Endothelial cell of umbilical vein (primary cell): Measurements from ENCODE around the gene BCAS3. TPM values are rescaled to one million over a fixed set of nuclear protein-coding genes. Genes with fewer than 3 reads are reported as not detected.

Source experiments
- BruUV-seq: library from RNA; stranded (reverse); fragments of 400-500 nt; replicated peaks from 2 replicates; lab custom pipeline; 2021; lab: Mats Ljungman, UMichigan
- CTCF ChIA-PET: fragments of 300-600, 350-600 bp; sonication (Branson Sonifier 250); formaldehyde crosslinking; loops from one replicate; lab custom pipeline; 2021; ENCODE audit warnings: antibody characterized with exemption, inconsistent platforms; lab: Charles Lee
- POLR2A ChIA-PET: fragments of 300-600, 350-600 bp; sonication (Branson Sonifier 250); formaldehyde crosslinking; loops from one replicate; lab custom pipeline; 2021; ENCODE audit warnings: antibody characterized with exemption, inconsistent platforms; lab: Charles Lee
- DNase-seq: peaks from one replicate; pipeline ENCODE4 v3.0.0-alpha.2; 2011; ENCODE audit warnings: low read depth, low spot score
- FAIRE-seq: peaks from 2 replicates; lab custom pipeline; 2011; peaks lifted over from hg19 to GRCh38; lab: Jason Lieb, UNC
- H2AFZ ChIP-seq: 2 replicates; pipeline ENCODE4 v1.6.0; 2012; ENCODE audit warnings: low read depth, low read length, control low read depth, inconsistent platforms
- H3K27ac ChIP-seq: 2 replicates; pipeline ENCODE4 v1.5.1; 2011; ENCODE audit warnings: low read depth, mild to moderate bottlenecking, control low read depth, low read length, moderate library complexity; ENCODE audit not compliant: insufficient read depth
- H3K27me3 ChIP-seq, 2 experiments: 2 replicates each; pipeline versions ENCODE4 v1.6.0 to v1.6.1; 2011; ENCODE audit warnings: low read length in 2 of 2, mixed read lengths in 1 of 2; ENCODE audit not compliant: control insufficient read depth in 2 of 2, insufficient read depth in 2 of 2
- H3K36me3 ChIP-seq, 2 experiments: 2 replicates in 1 of 2; 3 replicates in 1 of 2; pipeline ENCODE4 v1.5.1; 2011; ENCODE audit warnings: low read length in 2 of 2, mild to moderate bottlenecking in 1 of 2, moderate library complexity in 1 of 2; ENCODE audit not compliant: control insufficient read depth in 2 of 2, insufficient read depth in 2 of 2; ENCODE audit errors: extremely low read depth in 1 of 2
- H3K4me1 ChIP-seq: 3 replicates; pipeline ENCODE4 v1.5.1; 2011; ENCODE audit warnings: mild to moderate bottlenecking, low read length; ENCODE audit not compliant: control insufficient read depth, insufficient read depth; ENCODE audit errors: extremely low read depth
- H3K4me2 ChIP-seq: 2 replicates; pipeline ENCODE4 v1.6.1; 2011; ENCODE audit warnings: low read length, control low read depth, mixed read lengths; ENCODE audit not compliant: insufficient read depth
- H3K4me3 ChIP-seq, 3 experiments: fragments of 200-600 bp in 1 of 3; sonication (generic), shearing (Covaris generic) in 1 of 3; replicated peaks in 1 of 3; 2 replicates each; pipeline ENCODE4 v1.5.1; 2011 to 2016; ENCODE audit warnings: control low read depth in 3 of 3, low read length in 3 of 3, mild to moderate bottlenecking in 2 of 3, inconsistent platforms in 1 of 3, low read depth in 1 of 3, moderate library complexity in 1 of 3; ENCODE audit not compliant: insufficient read depth in 1 of 3
- H3K79me2 ChIP-seq: 2 replicates; pipeline ENCODE4 v1.6.0; 2012; ENCODE audit warnings: low read length, inconsistent platforms; ENCODE audit not compliant: control insufficient read depth, insufficient read depth
- H3K9ac ChIP-seq: replicated peaks from 2 replicates; pipeline ENCODE3; 2011; ENCODE audit warnings: low read length, control low read depth; ENCODE audit not compliant: insufficient read depth; ENCODE audit errors: extremely low read depth
- H3K9me1 ChIP-seq: replicated peaks from 3 replicates; pipeline ENCODE4 v1.6.0; 2011; ENCODE audit warnings: mild to moderate bottlenecking, low read length; ENCODE audit not compliant: control insufficient read depth, insufficient read depth; ENCODE audit errors: extremely low read depth
- H3K9me3 ChIP-seq: replicated peaks from 2 replicates; pipeline ENCODE4 v1.5.1; 2012; ENCODE audit warnings: low read length, inconsistent platforms; ENCODE audit not compliant: control insufficient read depth, insufficient read depth
- H4K20me1 ChIP-seq: replicated peaks from 2 replicates; pipeline ENCODE3; 2011; ENCODE audit warnings: mild to moderate bottlenecking, low read length; ENCODE audit not compliant: control insufficient read depth, insufficient read depth; ENCODE audit errors: extremely low read depth
- CTCF ChIP-seq, 2 donors: IDR thresholded peaks; 1 replicate in 1 of 2; 2 replicates in 1 of 2; pipeline ENCODE4 v1.5.1; 2011; ENCODE audit warnings: low read length in 2 of 2, mild to moderate bottlenecking in 2 of 2, moderate library complexity in 2 of 2, control low read depth in 1 of 2, inconsistent platforms in 1 of 2, low read depth in 1 of 2; ENCODE audit not compliant: insufficient read depth in 1 of 2; ENCODE audit errors: extremely low read depth in 1 of 2
- EZH2 ChIP-seq: IDR thresholded peaks from 2 replicates; pipeline ENCODE4 v1.6.1; 2012; ENCODE audit warnings: borderline replicate concordance, low read depth, mild to moderate bottlenecking, moderate library complexity, low read length, inconsistent platforms; ENCODE audit not compliant: severe bottlenecking
- FOS ChIP-seq: IDR thresholded peaks from 2 replicates; pipeline ENCODE4 v1.6.1; 2011; ENCODE audit warnings: mild to moderate bottlenecking, low read length, moderate library complexity, borderline replicate concordance; ENCODE audit not compliant: insufficient read depth
- GATA2 ChIP-seq: IDR thresholded peaks from 2 replicates; pipeline ENCODE4 v1.7.0; 2011; ENCODE audit warnings: low read depth, mild to moderate bottlenecking, moderate library complexity, mixed read lengths, low read length; ENCODE audit not compliant: insufficient read length, insufficient read depth
- JUN ChIP-seq: IDR thresholded peaks from 2 replicates; pipeline ENCODE4 v1.6.1; 2011; ENCODE audit warnings: borderline replicate concordance, low read depth; ENCODE audit not compliant: insufficient read length, insufficient read depth
- MAX ChIP-seq: IDR thresholded peaks from 2 replicates; pipeline ENCODE4 v1.6.1; 2011; ENCODE audit not compliant: insufficient read depth, insufficient read length
- MYC ChIP-seq: IDR thresholded peaks from one replicate; pipeline ENCODE4 v1.6.1; 2011; ENCODE audit warnings: mild to moderate bottlenecking, low read depth, low read length
- POLR2A ChIP-seq: IDR thresholded peaks from 2 replicates; pipeline ENCODE4 v1.6.1; 2012; ENCODE audit warnings: low read depth, mild to moderate bottlenecking, control low read depth, low read length
- POLR2AphosphoS5 ChIP-seq: IDR thresholded peaks from 2 replicates; pipeline ENCODE4 v1.6.1; 2012; ENCODE audit warnings: low read depth, mild to moderate bottlenecking, control low read depth, low read length, moderate library complexity; ENCODE audit not compliant: insufficient read depth
- dilution Hi-C: fragments of 300-500 bp; cut with MboI; formaldehyde crosslinking; loops from one replicate; pipeline ENCODE4 v1.15.0; 2019; ENCODE audit warnings: low sequenced_read_pairs; ENCODE audit not compliant: extremely low pct_ligation_motif_present
- intact Hi-C: fragments of 100-400 bp; cut with micrococcal nuclease; formaldehyde crosslinking; loops from one replicate; pipeline ENCODE4 v1.10.0; 2022
- polyA plus RNA-seq, 4 experiments: library from polyadenylated mRNA; depleted of rRNA in 3 of 4; stranded (reverse) in 3 of 4; unstranded in 1 of 4; fragments of >200 nt; gene quantifications; 2 replicates each; pipeline versions ENCODE4 v1.2.1 to v1.2.3, GENCODE V29; 2011 to 2012; ENCODE audit warnings: missing spikeins in 1 of 4
- total RNA-seq: library from RNA; stranded (reverse); gene quantifications from 2 replicates; pipeline ENCODE4 v1.2.3, GENCODE V29; 2021

BCAS3 gene
- total and polyA plus RNA-seq, 2 donors (not counting 3 experiments of a cell fraction or from before 2014, with no cell fraction given): 8.2 to 16.0 TPM

- DNase-seq (no peak), FAIRE-seq (no peak)
- Histone ChIP-seq H2AFZ (no peak overlapping the region), H3K27ac (no peak overlapping the region), H3K9ac (no peak overlapping the region), H3K4me2 (no peak overlapping the region), H3K27me3 (no peaks in the 10 kb centered on the region), H3K79me2 (no peaks in the 10 kb centered on the region), H3K9me3 (no peaks in the 10 kb centered on the region), H3K36me3 (no peaks in the 10 kb centered on the region), H3K9me1 (no peaks in the 10 kb centered on the region), H3K4me1 (no peaks in the 10 kb centered on the region), H4K20me1 (no peaks in the 10 kb centered on the region), H3K4me3 (no peak overlapping the region)
- CTCF ChIA-PET: interaction anchor here (1.6 to 1.7 kb wide), 2 partner anchors 13 to 160 kb away, joined by 3 to 9 read pairs; no protein-coding TSS in a partner anchor
- BruUV-seq: no TSS peak
- intact Hi-C loops: no loop called here
- dilution Hi-C loops: no loop called here
- POLR2A ChIA-PET: no interaction called here
- TF ChIP-seq MAX (no peak), CTCF (IDR thresholded peaks at IDR 0.05; ENCODE audit: extremely low read depth in 1 of 2, insufficient read depth in 1 of 2, low read depth in 1 of 2, low read length in 2 of 2) (no peak), FOS (no peak), POLR2A (no peak), EZH2 (no peak), POLR2AphosphoS5 (no peak), MYC (no peak), JUN (no peak), GATA2 (no peak)
Observed at GRCh38 chr17:61199431-61200338, 522.0 kb downstream of the BCAS3 start.
